Peyer's patch (tissue), 4 donors: ENCODE measurements around the gene RASSF6. TPM values are rescaled to one million over a fixed set of nuclear protein-coding genes. Genes with fewer than 3 reads are reported as not detected.

Experiments
- DNase-seq, 3 donors: peaks; one replicate each; pipeline ENCODE4 v3.0.0-alpha.2; 2017 to 2019
- H3K27ac ChIP-seq, 4 donors: fragments of 200-600 bp; sonication (generic); one replicate each; pipeline ENCODE4 v1.5.1; 2016 to 2019
- H3K27me3 ChIP-seq, 2 donors: fragments of 200-600 bp; sonication (generic); one replicate each; pipeline ENCODE4 v1.5.1; 2019
- H3K36me3 ChIP-seq, 3 donors: fragments of 200-600 bp; sonication (generic); one replicate each; pipeline ENCODE4 v1.5.1; 2016 to 2019
- H3K4me1 ChIP-seq, 4 donors: fragments of 200-600 bp; sonication (generic); one replicate each; pipeline ENCODE4 v1.5.1; 2016 to 2019
- H3K4me3 ChIP-seq, 4 donors: fragments of 200-600 bp; sonication (generic); 1 replicate in 3 of 4; 2 replicates in 1 of 4; pipeline ENCODE4 v1.5.1; 2016 to 2019; ENCODE audit warnings: mild to moderate bottlenecking in 1 of 4
- H3K9me3 ChIP-seq, 4 donors: fragments of 200-600 bp; sonication (generic); one replicate each; pipeline ENCODE4 v1.5.1; 2016 to 2019; ENCODE audit warnings: mild to moderate bottlenecking in 1 of 4
- POLR2A ChIP-seq, 2 donors: fragments of 450-650 bp; IDR thresholded peaks; one replicate each; pipeline ENCODE4 v1.5.1; 2017; ENCODE audit warnings: antibody characterized with exemption in 2 of 2, mild to moderate bottlenecking in 2 of 2, moderate library complexity in 2 of 2
- small RNA-seq, 2 donors: library from RNA; depleted of rRNA; stranded (forward); fragments of <200 nt; gene quantifications; one replicate each; pipeline ENCODE3, GENCODE V24; 2016
- total RNA-seq, 4 donors: library from RNA; depleted of rRNA; stranded (reverse); fragments of >200 nt; gene quantifications; one replicate each; pipeline ENCODE4 v1.1.0, GENCODE V29; 2016
- TF ChIP-seq, protein P1 (sequence below), 6 experiments: fragments of 450-650 bp in 4 of 6; fragments of 200-600 bp in 2 of 6; sonication (generic) in 1 of 6; IDR thresholded peaks; one replicate each; pipeline ENCODE4 v1.5.1; 2017 to 2019; ENCODE audit warnings: antibody characterized with exemption in 6 of 6, mild to moderate bottlenecking in 3 of 6, moderate library complexity in 1 of 6

Gene RASSF6
- total RNA-seq, 4 donors from 2014 or later, result 37.3 to 48.7 (median 41.6) TPM

DNA sequence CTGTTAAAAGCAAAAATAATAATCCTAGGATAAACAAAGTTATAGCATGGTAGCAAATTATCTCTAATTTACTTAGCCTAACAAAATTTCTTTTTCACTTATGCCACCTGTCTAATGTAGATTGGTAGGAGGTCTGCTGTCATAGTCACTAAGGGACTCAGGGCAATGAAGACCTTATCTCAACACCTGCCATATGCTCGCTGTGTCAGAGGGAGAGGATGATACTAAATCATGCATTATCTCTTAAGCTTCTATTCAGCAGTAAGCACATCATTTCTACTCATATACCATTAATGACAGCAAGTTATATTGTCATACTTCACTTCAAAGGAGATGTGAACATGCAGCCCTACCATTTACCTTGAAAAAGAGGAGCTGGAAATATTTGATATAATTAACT is 94.6 kb downstream of the RASSF6 start:
- TF ChIP-seq, protein P1, sequence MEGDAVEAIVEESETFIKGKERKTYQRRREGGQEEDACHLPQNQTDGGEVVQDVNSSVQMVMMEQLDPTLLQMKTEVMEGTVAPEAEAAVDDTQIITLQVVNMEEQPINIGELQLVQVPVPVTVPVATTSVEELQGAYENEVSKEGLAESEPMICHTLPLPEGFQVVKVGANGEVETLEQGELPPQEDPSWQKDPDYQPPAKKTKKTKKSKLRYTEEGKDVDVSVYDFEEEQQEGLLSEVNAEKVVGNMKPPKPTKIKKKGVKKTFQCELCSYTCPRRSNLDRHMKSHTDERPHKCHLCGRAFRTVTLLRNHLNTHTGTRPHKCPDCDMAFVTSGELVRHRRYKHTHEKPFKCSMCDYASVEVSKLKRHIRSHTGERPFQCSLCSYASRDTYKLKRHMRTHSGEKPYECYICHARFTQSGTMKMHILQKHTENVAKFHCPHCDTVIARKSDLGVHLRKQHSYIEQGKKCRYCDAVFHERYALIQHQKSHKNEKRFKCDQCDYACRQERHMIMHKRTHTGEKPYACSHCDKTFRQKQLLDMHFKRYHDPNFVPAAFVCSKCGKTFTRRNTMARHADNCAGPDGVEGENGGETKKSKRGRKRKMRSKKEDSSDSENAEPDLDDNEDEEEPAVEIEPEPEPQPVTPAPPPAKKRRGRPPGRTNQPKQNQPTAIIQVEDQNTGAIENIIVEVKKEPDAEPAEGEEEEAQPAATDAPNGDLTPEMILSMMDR (IDR thresholded peaks at IDR 0.05), result no peak
- TF ChIP-seq POLR2A (IDR thresholded peaks at IDR 0.05), result no peak
- Histone ChIP-seq H3K27ac (no peak overlapping the region), H3K36me3 (no peaks in the 10 kb centered on the region), H3K4me1 (no peaks in the 10 kb centered on the region), H3K9me3 (no peaks in the 10 kb centered on the region), H3K27me3 (no peaks in the 10 kb centered on the region), H3K4me3 (no peak overlapping the region)
- DNase-seq, result no peak

DNA sequence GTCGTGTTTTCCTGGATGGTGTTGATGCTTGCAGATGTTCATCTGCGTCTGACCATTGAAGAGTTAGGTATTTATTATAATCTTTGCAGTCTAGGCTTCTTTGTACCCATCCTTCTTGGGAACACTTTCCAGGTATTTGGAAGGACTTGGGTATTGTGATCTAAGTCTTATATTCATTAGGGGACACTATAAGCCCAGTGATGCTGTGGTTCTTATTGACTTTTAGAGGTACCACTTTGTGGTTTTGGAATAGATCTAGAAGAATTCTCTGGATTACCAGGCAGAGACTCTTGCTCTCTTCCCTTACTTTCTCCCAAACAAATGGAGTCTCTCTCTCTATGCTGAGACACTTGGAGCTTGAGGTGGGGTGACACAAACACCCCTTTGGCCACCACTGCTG is 97.1 kb downstream of the RASSF6 start:
- H3K4me3 ChIP-seq, result no peak overlapping the region
- TF ChIP-seq, protein P1 (IDR thresholded peaks at IDR 0.05), result no peak
- no peaks in the 10 kb centered on the region for H3K9me3 ChIP-seq
- no peak for DNase-seq
- no peaks in the 10 kb centered on the region for H3K4me1 ChIP-seq
- H3K27ac ChIP-seq, result no peak overlapping the region
- no peaks in the 10 kb centered on the region for H3K36me3 ChIP-seq
- H3K27me3 ChIP-seq, result no peaks in the 10 kb centered on the region

Small RNAs within 50 kb of the gene (small RNA-seq; reads per million reads assigned to genes)
- 0 reads per million in 2 donors for gene AC074250.1

Other genes starting within 250 kb of the RASSF6 start
- gene ALB, start 216.1 kb downstream of the RASSF6 start, total RNA-seq, result 1 to 10 TPM in 1 of 4 donors, under 1 TPM in 1, not detected in 2; 0.66 to 2.5 TPM
- not detected for gene AFP, start 184.2 kb downstream of the RASSF6 start, total RNA-seq
- not detected for gene AFM, start 138.7 kb downstream of the RASSF6 start, total RNA-seq
- 10 to 100 TPM in 1 of 4 donors, not detected in 3; 25.6 TPM for gene CXCL8, start 120.1 kb upstream of the RASSF6 start, total RNA-seq
- 1 to 10 TPM in 1 of 4 donors, not detected in 3; 1.6 TPM for gene CXCL6, start 216.2 kb upstream of the RASSF6 start, total RNA-seq
- gene PF4V1, start 232.9 kb upstream of the RASSF6 start, total RNA-seq, result not detected
- 10 to 100 TPM in 1 of 4 donors, 1 to 10 TPM in 3; 4.1 to 69.3 (median 6.8) TPM for gene CXCL1, start 249.0 kb upstream of the RASSF6 start, total RNA-seq